NCI-H345 (cell line): ENCODE data around the gene MAML2.
"Not testable (repeated sequence)": the region's sequence is repeated elsewhere in the genome, so short reads cannot be mapped to it uniquely, and the experiment has no call there.

Experiments used
- DNase-seq: peaks from one replicate; lab custom pipeline; 2025; lab: John Stamatoyannopoulos, UW

The MAML2 gene

GRCh38 chr11:96185220-96185768 is 157.7 kb downstream of the MAML2 start:
- DNase-seq: no peak

- not testable (repeated sequence) for DNase-seq
Measured at GRCh38 chr11:96180937-96181336, 162.1 kb downstream of the MAML2 start.

- DNase-seq: no peak
Measured at GRCh38 chr11:96180341-96180740, 162.7 kb downstream of the MAML2 start.

GRCh38 chr11:96179905-96180304 is 163.1 kb downstream of the MAML2 start:
- DNase-seq: no peak

GRCh38 chr11:96178887-96179279 is 164.1 kb downstream of the MAML2 start:
- no peak for DNase-seq

- DNase-seq: no peak
Measured at GRCh38 chr11:96178049-96178886, 164.7 kb downstream of the MAML2 start.

- DNase-seq: no peak
Measured at GRCh38 chr11:96177146-96177545, 165.8 kb downstream of the MAML2 start.

- DNase-seq: no peak
Measured at GRCh38 chr11:96173906-96174305, 169.1 kb downstream of the MAML2 start.

- no peak for DNase-seq
Measured at GRCh38 chr11:96173422-96173821, 169.6 kb downstream of the MAML2 start.

GRCh38 chr11:96172604-96173003 is 170.4 kb downstream of the MAML2 start:
- no peak for DNase-seq

- DNase-seq: no peak
Measured at GRCh38 chr11:96169250-96169649, 173.7 kb downstream of the MAML2 start.

GRCh38 chr11:96168623-96169022 is 174.4 kb downstream of the MAML2 start:
- DNase-seq: no peak

- DNase-seq: no peak
Measured at GRCh38 chr11:96167787-96168186, 175.2 kb downstream of the MAML2 start.

GRCh38 chr11:96167203-96167758 is 175.7 kb downstream of the MAML2 start:
- DNase-seq: no peak

- no peak for DNase-seq
Measured at GRCh38 chr11:96162816-96163499, 180.0 kb downstream of the MAML2 start.

- no peak for DNase-seq
Measured at GRCh38 chr11:96161307-96162089, 181.5 kb downstream of the MAML2 start.

GRCh38 chr11:96160732-96161306 is 182.2 kb downstream of the MAML2 start:
- no peak for DNase-seq

- DNase-seq: no peak
Measured at GRCh38 chr11:96159968-96160367, 183.0 kb downstream of the MAML2 start.

GRCh38 chr11:96158126-96158525 is 184.9 kb downstream of the MAML2 start:
- DNase-seq: no peak

GRCh38 chr11:96157517-96157873 is 185.5 kb downstream of the MAML2 start:
- DNase-seq: no peak

GRCh38 chr11:96156379-96156722 is 186.6 kb downstream of the MAML2 start:
- no peak for DNase-seq
